A549 (cell line): Measurements from ENCODE around the gene APBB2.

Source experiments
- CBX2 ChIP-seq: fragments of 200-600 bp; sonication (generic); IDR thresholded peaks from 2 replicates; pipeline ENCODE4 v1.6.1; 2016; ENCODE audit warnings: low read depth, mild to moderate bottlenecking, borderline replicate concordance
- CHD2 ChIP-seq: fragments of 150-350 bp; IDR thresholded peaks from 2 replicates; pipeline ENCODE4 v1.6.1; 2014; ENCODE audit warnings: low read length; ENCODE audit not compliant: partially characterized antibody
- CHD4 ChIP-seq: fragments of 200-600 bp; sonication (generic); IDR thresholded peaks from 2 replicates; pipeline ENCODE4 v1.6.1; 2016; ENCODE audit warnings: antibody characterized with exemption, mild to moderate bottlenecking, borderline replicate concordance
- ESRRA ChIP-seq: fragments of 150-350 bp; IDR thresholded peaks from 2 replicates; pipeline ENCODE4 v1.6.1; 2014; ENCODE audit warnings: mild to moderate bottlenecking, low read length, borderline replicate concordance
- POLR2AphosphoS2 ChIP-seq: conservative IDR thresholded peaks from 2 replicates; pipeline ENCODE4 v1.6.1; 2012; ENCODE audit warnings: low read length, improper control_type of control experiment, inconsistent platforms
- RFX5 ChIP-seq: fragments of 450-650 bp; IDR thresholded peaks from 2 replicates; pipeline ENCODE4 v1.7.1; 2014; ENCODE audit warnings: antibody characterized with exemption, mild to moderate bottlenecking, moderate library complexity
- SREBF2 ChIP-seq: fragments of 450-650 bp; IDR thresholded peaks from 2 replicates; pipeline ENCODE4 v1.6.1; 2014; ENCODE audit warnings: mild to moderate bottlenecking, moderate library complexity
- TP53 ChIP-seq: fragments of 250-450 bp; sonication (Bioruptor Pico); IDR thresholded peaks from 2 replicates; pipeline ENCODE4 v1.5.0; 2021; ENCODE audit warnings: mild to moderate bottlenecking, moderate library complexity
- TF ChIP-seq, protein P1 (sequence below): fragments of >200 bp; sonication (Bioruptor Twin); formaldehyde crosslinking; IDR thresholded peaks from 3 replicates; pipeline ENCODE4 v1.5.1; 2016

DNA sequence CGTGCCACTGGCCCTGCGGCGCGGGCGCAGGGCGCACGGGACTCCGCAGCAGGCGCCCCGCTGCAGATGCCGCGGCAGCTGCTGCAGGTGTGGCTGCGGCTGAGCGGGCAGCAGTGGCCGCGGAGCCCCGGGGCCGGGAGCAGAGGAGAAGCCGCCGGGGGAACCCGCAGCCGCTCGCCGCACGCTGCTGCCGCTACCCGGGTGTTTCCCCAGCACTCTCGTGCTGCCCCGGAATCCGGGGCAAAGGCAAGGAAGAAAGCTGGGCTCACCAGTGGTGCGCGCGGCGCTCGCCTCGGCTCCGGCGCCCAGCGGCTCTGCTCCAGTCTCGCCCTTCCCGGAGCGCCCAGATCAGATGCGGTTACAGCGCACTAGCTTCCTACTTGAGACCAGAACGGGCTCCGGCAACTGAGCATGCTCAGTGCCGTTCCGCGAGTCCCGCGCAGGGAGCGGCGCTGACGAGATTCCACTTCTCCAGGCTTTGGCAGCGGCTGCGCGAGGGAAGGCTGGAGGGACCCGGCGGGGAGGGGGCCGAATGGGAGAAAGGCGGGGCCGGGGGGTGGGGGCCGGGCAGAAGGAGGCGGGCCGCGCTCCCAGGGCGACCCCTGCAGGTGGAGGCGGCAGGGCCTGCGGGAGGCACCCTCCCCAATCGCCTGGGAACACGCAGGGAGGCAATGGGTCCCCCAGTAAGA, at the start of gene APBB2:
- TF ChIP-seq, protein P1, sequence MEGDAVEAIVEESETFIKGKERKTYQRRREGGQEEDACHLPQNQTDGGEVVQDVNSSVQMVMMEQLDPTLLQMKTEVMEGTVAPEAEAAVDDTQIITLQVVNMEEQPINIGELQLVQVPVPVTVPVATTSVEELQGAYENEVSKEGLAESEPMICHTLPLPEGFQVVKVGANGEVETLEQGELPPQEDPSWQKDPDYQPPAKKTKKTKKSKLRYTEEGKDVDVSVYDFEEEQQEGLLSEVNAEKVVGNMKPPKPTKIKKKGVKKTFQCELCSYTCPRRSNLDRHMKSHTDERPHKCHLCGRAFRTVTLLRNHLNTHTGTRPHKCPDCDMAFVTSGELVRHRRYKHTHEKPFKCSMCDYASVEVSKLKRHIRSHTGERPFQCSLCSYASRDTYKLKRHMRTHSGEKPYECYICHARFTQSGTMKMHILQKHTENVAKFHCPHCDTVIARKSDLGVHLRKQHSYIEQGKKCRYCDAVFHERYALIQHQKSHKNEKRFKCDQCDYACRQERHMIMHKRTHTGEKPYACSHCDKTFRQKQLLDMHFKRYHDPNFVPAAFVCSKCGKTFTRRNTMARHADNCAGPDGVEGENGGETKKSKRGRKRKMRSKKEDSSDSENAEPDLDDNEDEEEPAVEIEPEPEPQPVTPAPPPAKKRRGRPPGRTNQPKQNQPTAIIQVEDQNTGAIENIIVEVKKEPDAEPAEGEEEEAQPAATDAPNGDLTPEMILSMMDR, result peak; percentile 77
- TF ChIP-seq CHD4 (no peak), TP53 (CRISPR knock-in tag) (no peak), ESRRA (no peak), SREBF2 (no peak), CBX2 (no peak), RFX5 (no peak), POLR2AphosphoS2 (no peak), CHD2 (no peak)
